Panc1 (cell line): ENCODE data around the gene GNAT1.

Source experiments
- POLR2AphosphoS5 ChIP-seq: IDR thresholded peaks from 2 replicates; pipeline ENCODE4 v1.6.1; 2012; ENCODE audit warnings: mild to moderate bottlenecking, low read depth, low read length, moderate library complexity
- TF ChIP-seq, protein P1 (sequence below): fragments of 450-650 bp; IDR thresholded peaks from 2 replicates; pipeline ENCODE4 v1.5.1; 2017; ENCODE audit warnings: mild to moderate bottlenecking
- TF ChIP-seq, protein P2 (sequence below), 2 experiments: IDR thresholded peaks; 2 replicates each; pipeline ENCODE4 v1.6.1; 2011 to 2012; ENCODE audit warnings: low read depth in 2 of 2, control low read depth in 1 of 2, low read length in 1 of 2, mild to moderate bottlenecking in 1 of 2, moderate library complexity in 1 of 2; ENCODE audit not compliant: insufficient read depth in 1 of 2

DNA sequence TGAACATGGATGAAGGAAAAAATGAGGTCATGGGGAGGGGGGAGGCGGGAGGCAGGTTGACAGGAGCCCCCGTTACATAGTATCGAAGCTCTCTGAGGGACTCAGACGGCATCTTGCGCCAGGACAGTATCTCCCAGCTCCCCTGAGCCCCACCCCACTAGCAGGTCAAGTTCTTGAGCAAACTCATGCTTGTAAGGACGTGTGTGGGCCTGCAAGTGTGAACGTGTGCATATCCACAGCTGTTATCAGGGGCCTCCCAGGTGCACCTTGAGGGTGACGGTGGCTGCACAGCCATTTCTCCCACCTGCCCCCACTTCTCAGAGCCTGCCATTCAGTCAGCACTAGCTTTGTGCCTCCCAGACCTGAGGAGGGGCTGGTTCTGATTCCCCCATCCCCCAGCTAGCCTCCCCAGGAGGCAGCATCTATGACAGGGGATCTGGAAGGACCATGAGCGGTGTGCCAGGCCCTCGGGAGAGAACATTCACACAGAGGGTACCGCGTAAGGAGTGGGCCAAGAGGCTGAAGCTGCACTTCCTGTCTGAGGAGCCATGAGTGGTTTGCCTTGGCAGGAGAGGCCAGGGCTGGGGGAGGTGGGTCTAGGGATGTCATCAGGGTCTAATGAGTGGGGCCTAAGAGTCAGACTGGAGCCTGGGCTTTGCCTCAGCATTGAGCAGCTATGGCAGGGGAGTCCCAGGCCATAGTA, 33.4 kb upstream of the GNAT1 start:
- TF ChIP-seq, protein P1, sequence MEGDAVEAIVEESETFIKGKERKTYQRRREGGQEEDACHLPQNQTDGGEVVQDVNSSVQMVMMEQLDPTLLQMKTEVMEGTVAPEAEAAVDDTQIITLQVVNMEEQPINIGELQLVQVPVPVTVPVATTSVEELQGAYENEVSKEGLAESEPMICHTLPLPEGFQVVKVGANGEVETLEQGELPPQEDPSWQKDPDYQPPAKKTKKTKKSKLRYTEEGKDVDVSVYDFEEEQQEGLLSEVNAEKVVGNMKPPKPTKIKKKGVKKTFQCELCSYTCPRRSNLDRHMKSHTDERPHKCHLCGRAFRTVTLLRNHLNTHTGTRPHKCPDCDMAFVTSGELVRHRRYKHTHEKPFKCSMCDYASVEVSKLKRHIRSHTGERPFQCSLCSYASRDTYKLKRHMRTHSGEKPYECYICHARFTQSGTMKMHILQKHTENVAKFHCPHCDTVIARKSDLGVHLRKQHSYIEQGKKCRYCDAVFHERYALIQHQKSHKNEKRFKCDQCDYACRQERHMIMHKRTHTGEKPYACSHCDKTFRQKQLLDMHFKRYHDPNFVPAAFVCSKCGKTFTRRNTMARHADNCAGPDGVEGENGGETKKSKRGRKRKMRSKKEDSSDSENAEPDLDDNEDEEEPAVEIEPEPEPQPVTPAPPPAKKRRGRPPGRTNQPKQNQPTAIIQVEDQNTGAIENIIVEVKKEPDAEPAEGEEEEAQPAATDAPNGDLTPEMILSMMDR = no peak
- TF ChIP-seq, protein P2, sequence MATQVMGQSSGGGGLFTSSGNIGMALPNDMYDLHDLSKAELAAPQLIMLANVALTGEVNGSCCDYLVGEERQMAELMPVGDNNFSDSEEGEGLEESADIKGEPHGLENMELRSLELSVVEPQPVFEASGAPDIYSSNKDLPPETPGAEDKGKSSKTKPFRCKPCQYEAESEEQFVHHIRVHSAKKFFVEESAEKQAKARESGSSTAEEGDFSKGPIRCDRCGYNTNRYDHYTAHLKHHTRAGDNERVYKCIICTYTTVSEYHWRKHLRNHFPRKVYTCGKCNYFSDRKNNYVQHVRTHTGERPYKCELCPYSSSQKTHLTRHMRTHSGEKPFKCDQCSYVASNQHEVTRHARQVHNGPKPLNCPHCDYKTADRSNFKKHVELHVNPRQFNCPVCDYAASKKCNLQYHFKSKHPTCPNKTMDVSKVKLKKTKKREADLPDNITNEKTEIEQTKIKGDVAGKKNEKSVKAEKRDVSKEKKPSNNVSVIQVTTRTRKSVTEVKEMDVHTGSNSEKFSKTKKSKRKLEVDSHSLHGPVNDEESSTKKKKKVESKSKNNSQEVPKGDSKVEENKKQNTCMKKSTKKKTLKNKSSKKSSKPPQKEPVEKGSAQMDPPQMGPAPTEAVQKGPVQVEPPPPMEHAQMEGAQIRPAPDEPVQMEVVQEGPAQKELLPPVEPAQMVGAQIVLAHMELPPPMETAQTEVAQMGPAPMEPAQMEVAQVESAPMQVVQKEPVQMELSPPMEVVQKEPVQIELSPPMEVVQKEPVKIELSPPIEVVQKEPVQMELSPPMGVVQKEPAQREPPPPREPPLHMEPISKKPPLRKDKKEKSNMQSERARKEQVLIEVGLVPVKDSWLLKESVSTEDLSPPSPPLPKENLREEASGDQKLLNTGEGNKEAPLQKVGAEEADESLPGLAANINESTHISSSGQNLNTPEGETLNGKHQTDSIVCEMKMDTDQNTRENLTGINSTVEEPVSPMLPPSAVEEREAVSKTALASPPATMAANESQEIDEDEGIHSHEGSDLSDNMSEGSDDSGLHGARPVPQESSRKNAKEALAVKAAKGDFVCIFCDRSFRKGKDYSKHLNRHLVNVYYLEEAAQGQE (IDR thresholded peaks at IDR 0.05; ENCODE audit: insufficient read depth in 1 of 2, low read depth in 2 of 2, low read length in 1 of 2) = no peak
- TF ChIP-seq POLR2AphosphoS5 = no peak
